GM19467 (cell line): ENCODE measurements around the gene EHD4.

Experiments
- ATAC-seq: cut with Tn5 transposase; IDR thresholded peaks from one replicate; pipeline ENCODE4 v1.9.1; 2021; ENCODE audit warnings: mild to moderate bottlenecking, moderate library complexity; ENCODE audit not compliant: unreplicated experiment

The EHD4 gene

GRCh38 chr15:41958002-41958420 is 14.3 kb downstream of the EHD4 start:
- ATAC-seq, result no peak

GRCh38 chr15:41957021-41957897 is 15.1 kb downstream of the EHD4 start:
- ATAC-seq, result no peak

- ATAC-seq, result no peak
Measured at GRCh38 chr15:41955807-41956525, 16.4 kb downstream of the EHD4 start.

GRCh38 chr15:41955100-41955499 is 17.3 kb downstream of the EHD4 start:
- no peak for ATAC-seq

- no peak for ATAC-seq
Measured at GRCh38 chr15:41954036-41954435, 18.3 kb downstream of the EHD4 start.

- ATAC-seq, result no peak
Measured at GRCh38 chr15:41952013-41952563, 20.3 kb downstream of the EHD4 start.

- ATAC-seq, result no peak
Measured at GRCh38 chr15:41951571-41951970, 20.8 kb downstream of the EHD4 start.

GRCh38 chr15:41950489-41950888 is 21.9 kb downstream of the EHD4 start:
- ATAC-seq, result no peak

GRCh38 chr15:41950127-41950483 is 22.3 kb downstream of the EHD4 start:
- no peak for ATAC-seq

GRCh38 chr15:41949401-41950126 is 22.8 kb downstream of the EHD4 start:
- no peak for ATAC-seq

GRCh38 chr15:41948490-41948889 is 23.9 kb downstream of the EHD4 start:
- no peak for ATAC-seq

- ATAC-seq, result no peak
Measured at GRCh38 chr15:41946970-41947369, 25.4 kb downstream of the EHD4 start.

- ATAC-seq, result no peak
Measured at GRCh38 chr15:41945731-41946130, 26.6 kb downstream of the EHD4 start.

GRCh38 chr15:41945221-41945620 is 27.1 kb downstream of the EHD4 start:
- no peak for ATAC-seq

GRCh38 chr15:41944313-41944940 is 27.9 kb downstream of the EHD4 start:
- ATAC-seq, result no peak

GRCh38 chr15:41943543-41944312 is 28.6 kb downstream of the EHD4 start:
- no peak for ATAC-seq

GRCh38 chr15:41942886-41943285 is 29.5 kb downstream of the EHD4 start:
- ATAC-seq, result no peak

- no peak for ATAC-seq
Measured at GRCh38 chr15:41941644-41942415, 30.5 kb downstream of the EHD4 start.

GRCh38 chr15:41940441-41940857 is 31.9 kb downstream of the EHD4 start:
- no peak for ATAC-seq
